Uterus (tissue), 4 donors: ENCODE results near the gene SETD9. TPM values are rescaled to one million over a fixed set of nuclear protein-coding genes. Genes with fewer than 3 reads are reported as not detected.

ENCODE experiments used
- DNase-seq, 2 donors: peaks; one replicate each; pipeline ENCODE4 v3.0.0-alpha.2; 2019 to 2020
- H3K27ac ChIP-seq, 2 donors: fragments of 200-600 bp; sonication (generic); 1 replicate in 1 of 2; 2 replicates in 1 of 2; pipeline ENCODE4 v1.5.1; 2016 to 2018
- H3K27me3 ChIP-seq, 2 donors: fragments of 200-600 bp; sonication (generic); one replicate each; pipeline ENCODE4 v1.5.1; 2018 to 2019; ENCODE audit warnings: control low read depth in 1 of 2
- H3K36me3 ChIP-seq, 2 donors: fragments of 200-600 bp; sonication (generic); one replicate each; pipeline ENCODE4 v1.5.1; 2019; ENCODE audit warnings: control low read depth in 1 of 2
- H3K4me1 ChIP-seq, 2 donors: fragments of 200-600 bp; sonication (generic); one replicate each; pipeline ENCODE4 v1.5.1; 2018 to 2019; ENCODE audit warnings: control low read depth in 1 of 2
- H3K4me3 ChIP-seq, 2 donors: fragments of 200-600 bp; sonication (generic); 1 replicate in 1 of 2; 2 replicates in 1 of 2; pipeline ENCODE4 v1.5.1; 2018 to 2019; ENCODE audit warnings: mild to moderate bottlenecking in 1 of 2
- H3K9me3 ChIP-seq, 2 donors: fragments of 200-600 bp; sonication (generic); one replicate each; pipeline ENCODE4 v1.5.1; 2019; ENCODE audit warnings: control low read depth in 1 of 2
- CTCF ChIP-seq, 4 experiments: fragments of 200-600 bp in 2 of 4; fragments of 450-650 bp in 2 of 4; sonication (generic) in 2 of 4; IDR thresholded peaks; one replicate each; pipeline ENCODE4 v1.5.1; 2016 to 2019; ENCODE audit warnings: antibody characterized with exemption in 4 of 4, mild to moderate bottlenecking in 2 of 4, moderate library complexity in 1 of 4
- POLR2A ChIP-seq, 2 donors: fragments of 450-650 bp; IDR thresholded peaks; one replicate each; pipeline ENCODE4 v1.6.1; 2016; ENCODE audit warnings: antibody characterized with exemption in 2 of 2, mild to moderate bottlenecking in 1 of 2, moderate library complexity in 1 of 2
- intact Hi-C: fragments of 100-400 bp; cut with DNase I; formaldehyde crosslinking; loops from one replicate; pipeline ENCODE4 v1.15.1; 2023; ENCODE audit warnings: low total_unique reads
- total RNA-seq, 4 donors: library from RNA; depleted of rRNA in 3 of 4; stranded (reverse); fragments of >200 nt in 3 of 4; gene quantifications; one replicate each; pipeline versions ENCODE4 v1.1.0 to v1.2.4, GENCODE V29; 2014 to 2023
- donor health status: DM: yes; HTN: yes; CAD: no.

The SETD9 gene
- total RNA-seq, 4 donors from 2014 or later: 1.5 to 7.2 (median 3.1) TPM

GRCh38 chr5:56951126-56951945 lies 41.9 kb downstream of the SETD9 start:
- peak overlapping the region; percentile 92 to 94 for H3K27ac ChIP-seq
- intact Hi-C loops: no loop called here
- peaks cover 0 to 6% of the 10 kb centered on the region in 2 donors for H3K4me1 ChIP-seq
- H3K36me3 ChIP-seq: no peaks in the 10 kb centered on the region
- no peak for TF ChIP-seq POLR2A (IDR thresholded peaks at IDR 0.05)
- TF ChIP-seq CTCF (IDR thresholded peaks at IDR 0.05): no peak
- peak; percentile 15 to 28 for DNase-seq
- H3K4me3 ChIP-seq: peak overlapping the region; percentile 65 to 81
- H3K27me3 ChIP-seq: no peaks in the 10 kb centered on the region
- H3K9me3 ChIP-seq: no peaks in the 10 kb centered on the region

GRCh38 chr5:56951946-56952691 lies 42.7 kb downstream of the SETD9 start, which contains the start of gene MIER3:
MIER3 (minus strand) TSS chr5:56952123; CDS start chr5:56952102, 21 bp downstream.
- intact Hi-C loops: no loop called here
- H3K27me3 ChIP-seq: no peaks in the 10 kb centered on the region
- TF ChIP-seq POLR2A (IDR thresholded peaks at IDR 0.05) (peak in 1 of 2 donors; percentile 15), CTCF (IDR thresholded peaks at IDR 0.05) (no peak)
- no peaks in the 10 kb centered on the region for H3K36me3 ChIP-seq
- H3K4me3 ChIP-seq: peak within 1 kb of the TSS; percentile 65 to 81
- H3K27ac ChIP-seq: peak within 1 kb of the TSS; percentile 92 to 94
- H3K4me1 ChIP-seq: peaks cover 0 to 6% of the 10 kb centered on the region in 2 donors
- peak; percentile 67 to 77 for DNase-seq
- no peaks in the 10 kb centered on the region for H3K9me3 ChIP-seq

- Histone ChIP-seq H3K27me3 (no peaks in the 10 kb centered on the region), H3K9me3 (no peaks in the 10 kb centered on the region), H3K4me1 (no peaks in the 10 kb centered on the region), H3K27ac (no peak overlapping the region), H3K36me3 (no peaks in the 10 kb centered on the region), H3K4me3 (no peak overlapping the region)
- no peak for TF ChIP-seq CTCF (IDR thresholded peaks at IDR 0.05)
- TF ChIP-seq POLR2A (IDR thresholded peaks at IDR 0.05): no peak
- DNase-seq: no peak
- intact Hi-C loops: no loop called here
Measured at GRCh38 chr5:56954262-56954661, 44.9 kb downstream of the SETD9 start.

GRCh38 chr5:56958595-56958994 lies 49.2 kb downstream of the SETD9 start:
- DNase-seq: no peak
- TF ChIP-seq CTCF (IDR thresholded peaks at IDR 0.05): no peak
- TF ChIP-seq POLR2A (IDR thresholded peaks at IDR 0.05): no peak
- Histone ChIP-seq H3K4me1 (no peaks in the 10 kb centered on the region), H3K27me3 (no peaks in the 10 kb centered on the region), H3K36me3 (no peaks in the 10 kb centered on the region), H3K4me3 (no peak overlapping the region), H3K27ac (no peak overlapping the region), H3K9me3 (no peaks in the 10 kb centered on the region)
- intact Hi-C loops: no loop called here

GRCh38 chr5:56959326-56959725 lies 49.9 kb downstream of the SETD9 start:
- TF ChIP-seq POLR2A (IDR thresholded peaks at IDR 0.05) (no peak), CTCF (IDR thresholded peaks at IDR 0.05) (no peak)
- H3K4me1 ChIP-seq: no peaks in the 10 kb centered on the region
- H3K9me3 ChIP-seq: no peaks in the 10 kb centered on the region
- H3K27ac ChIP-seq: no peak overlapping the region
- no peak overlapping the region for H3K4me3 ChIP-seq
- no peaks in the 10 kb centered on the region for H3K36me3 ChIP-seq
- no peak for DNase-seq
- intact Hi-C loops: no loop called here
- H3K27me3 ChIP-seq: no peaks in the 10 kb centered on the region
